ENCODE results near the gene RUSC2. TPM values are rescaled to one million over a fixed set of nuclear protein-coding genes. Genes with fewer than 3 reads are reported as not detected.

The RUSC2 gene
- total and polyA plus RNA-seq, 2 of the 13 experiments (the other 11 are each of a cell fraction or from before 2014, with no cell fraction given): 2.8 to 3.3 TPM

DNA sequence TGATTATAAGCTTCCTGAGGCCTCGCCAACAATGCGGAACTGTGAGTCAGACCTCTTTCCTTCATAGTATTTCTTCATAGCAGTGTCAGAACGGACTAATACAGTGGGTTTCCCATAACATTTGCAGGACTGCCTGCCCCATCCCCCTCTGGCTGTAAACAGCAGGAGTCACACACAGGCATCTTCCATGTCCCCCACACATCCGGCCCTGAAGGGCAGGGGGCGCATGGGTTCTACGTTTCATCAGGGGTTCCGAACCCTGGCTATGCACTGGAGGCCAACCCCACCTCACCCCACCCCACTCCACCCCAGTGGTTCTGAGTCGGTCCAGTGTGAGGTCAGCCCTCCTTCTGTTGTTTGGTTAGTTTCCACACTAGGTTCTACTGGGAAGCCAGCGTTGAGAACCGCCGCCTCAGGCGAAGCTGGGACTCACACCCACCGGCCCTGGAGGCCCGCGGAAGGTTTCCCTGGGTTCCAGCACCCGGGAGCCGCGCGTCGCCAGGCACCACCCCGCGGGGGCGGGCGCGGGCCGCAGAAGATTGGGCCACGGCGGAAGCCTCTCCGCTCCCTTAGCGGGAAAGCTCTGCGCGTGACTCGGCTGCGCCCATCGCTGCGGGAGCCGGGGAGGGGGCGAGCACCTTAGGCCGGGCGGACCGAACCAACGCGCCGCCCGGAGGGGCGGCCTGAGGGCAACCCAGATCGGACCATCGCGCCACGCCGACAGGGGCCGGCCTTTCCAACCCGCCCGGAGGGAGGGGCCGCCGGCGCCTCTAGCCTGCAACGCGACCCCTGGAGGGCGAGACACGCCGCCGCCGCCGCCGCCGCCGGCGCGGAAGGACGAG is at the start of gene RUSC2 (continued):
- TF ChIP-seq ZNF34 (CRISPR knock-in tag; IDR thresholded peaks at IDR 0.05; ENCODE audit: borderline replicate concordance) (no peak; the same call in 1 of the 2 replicates), NCOA2 (CRISPR knock-in tag; IDR thresholded peaks at IDR 0.05) (0 out of 2 replicates have a peak, but pooled peaks have one; percentile 19), CCDC6 (CRISPR knock-in tag; IDR thresholded peaks at IDR 0.05) (peak; percentile 62; the same call in 1 of the 2 replicates), IKZF4 (CRISPR knock-in tag; IDR thresholded peaks at IDR 0.05; ENCODE audit: borderline replicate concordance, low read depth, not compliant biosample characterization) (peak; percentile 45), ZNF331 (CRISPR knock-in tag; IDR thresholded peaks at IDR 0.05) (peak; percentile 77; the same call in 1 of the 2 replicates), KLF9 (CRISPR knock-in tag; IDR thresholded peaks at IDR 0.05; ENCODE audit: low read depth) (no peak), ZNF333 (CRISPR knock-in tag; IDR thresholded peaks at IDR 0.05; ENCODE audit: borderline replicate concordance) (0 out of 2 replicates have a peak, but pooled peaks have one; percentile 67), EEA1 (CRISPR knock-in tag; IDR thresholded peaks at IDR 0.05; ENCODE audit: borderline replicate concordance) (0 out of 2 replicates have a peak, but pooled peaks have one; percentile 8), ZNF441 (CRISPR knock-in tag; IDR thresholded peaks at IDR 0.05; ENCODE audit: borderline replicate concordance) (no peak), HHEX (CRISPR knock-in tag; IDR thresholded peaks at IDR 0.05) (no peak), MYC (CRISPR knock-in tag; IDR thresholded peaks at IDR 0.05; ENCODE audit: borderline replicate concordance) (peak; percentile 64), CC2D1A (CRISPR knock-in tag; IDR thresholded peaks at IDR 0.05) (no peak), TBL1XR1 (IDR thresholded peaks at IDR 0.05; ENCODE audit: borderline replicate concordance, low read length, partially characterized antibody) (no peak), THYN1 (CRISPR knock-in tag; IDR thresholded peaks at IDR 0.05; ENCODE audit: borderline replicate concordance, low read depth) (no peak), KLF6 (CRISPR knock-in tag; IDR thresholded peaks at IDR 0.05) (peak; percentile 64; the same call in 1 of the 2 replicates), RFX5 (IDR thresholded peaks at IDR 0.05; ENCODE audit: low read depth, low read length) (no peak)
- TF ChIP-seq, protein P1, sequence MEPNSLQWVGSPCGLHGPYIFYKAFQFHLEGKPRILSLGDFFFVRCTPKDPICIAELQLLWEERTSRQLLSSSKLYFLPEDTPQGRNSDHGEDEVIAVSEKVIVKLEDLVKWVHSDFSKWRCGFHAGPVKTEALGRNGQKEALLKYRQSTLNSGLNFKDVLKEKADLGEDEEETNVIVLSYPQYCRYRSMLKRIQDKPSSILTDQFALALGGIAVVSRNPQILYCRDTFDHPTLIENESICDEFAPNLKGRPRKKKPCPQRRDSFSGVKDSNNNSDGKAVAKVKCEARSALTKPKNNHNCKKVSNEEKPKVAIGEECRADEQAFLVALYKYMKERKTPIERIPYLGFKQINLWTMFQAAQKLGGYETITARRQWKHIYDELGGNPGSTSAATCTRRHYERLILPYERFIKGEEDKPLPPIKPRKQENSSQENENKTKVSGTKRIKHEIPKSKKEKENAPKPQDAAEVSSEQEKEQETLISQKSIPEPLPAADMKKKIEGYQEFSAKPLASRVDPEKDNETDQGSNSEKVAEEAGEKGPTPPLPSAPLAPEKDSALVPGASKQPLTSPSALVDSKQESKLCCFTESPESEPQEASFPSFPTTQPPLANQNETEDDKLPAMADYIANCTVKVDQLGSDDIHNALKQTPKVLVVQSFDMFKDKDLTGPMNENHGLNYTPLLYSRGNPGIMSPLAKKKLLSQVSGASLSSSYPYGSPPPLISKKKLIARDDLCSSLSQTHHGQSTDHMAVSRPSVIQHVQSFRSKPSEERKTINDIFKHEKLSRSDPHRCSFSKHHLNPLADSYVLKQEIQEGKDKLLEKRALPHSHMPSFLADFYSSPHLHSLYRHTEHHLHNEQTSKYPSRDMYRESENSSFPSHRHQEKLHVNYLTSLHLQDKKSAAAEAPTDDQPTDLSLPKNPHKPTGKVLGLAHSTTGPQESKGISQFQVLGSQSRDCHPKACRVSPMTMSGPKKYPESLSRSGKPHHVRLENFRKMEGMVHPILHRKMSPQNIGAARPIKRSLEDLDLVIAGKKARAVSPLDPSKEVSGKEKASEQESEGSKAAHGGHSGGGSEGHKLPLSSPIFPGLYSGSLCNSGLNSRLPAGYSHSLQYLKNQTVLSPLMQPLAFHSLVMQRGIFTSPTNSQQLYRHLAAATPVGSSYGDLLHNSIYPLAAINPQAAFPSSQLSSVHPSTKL (CRISPR knock-in tag; IDR thresholded peaks at IDR 0.05): peak; percentile 30; the same call in 1 of the 2 replicates
- TF ChIP-seq, protein P2, sequence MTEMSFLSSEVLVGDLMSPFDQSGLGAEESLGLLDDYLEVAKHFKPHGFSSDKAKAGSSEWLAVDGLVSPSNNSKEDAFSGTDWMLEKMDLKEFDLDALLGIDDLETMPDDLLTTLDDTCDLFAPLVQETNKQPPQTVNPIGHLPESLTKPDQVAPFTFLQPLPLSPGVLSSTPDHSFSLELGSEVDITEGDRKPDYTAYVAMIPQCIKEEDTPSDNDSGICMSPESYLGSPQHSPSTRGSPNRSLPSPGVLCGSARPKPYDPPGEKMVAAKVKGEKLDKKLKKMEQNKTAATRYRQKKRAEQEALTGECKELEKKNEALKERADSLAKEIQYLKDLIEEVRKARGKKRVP (CRISPR knock-in tag; IDR thresholded peaks at IDR 0.05): peak in 1 of 2 experiments; percentile 44; a peak in 1 of 4 replicates
- TF ChIP-seq, protein P3, sequence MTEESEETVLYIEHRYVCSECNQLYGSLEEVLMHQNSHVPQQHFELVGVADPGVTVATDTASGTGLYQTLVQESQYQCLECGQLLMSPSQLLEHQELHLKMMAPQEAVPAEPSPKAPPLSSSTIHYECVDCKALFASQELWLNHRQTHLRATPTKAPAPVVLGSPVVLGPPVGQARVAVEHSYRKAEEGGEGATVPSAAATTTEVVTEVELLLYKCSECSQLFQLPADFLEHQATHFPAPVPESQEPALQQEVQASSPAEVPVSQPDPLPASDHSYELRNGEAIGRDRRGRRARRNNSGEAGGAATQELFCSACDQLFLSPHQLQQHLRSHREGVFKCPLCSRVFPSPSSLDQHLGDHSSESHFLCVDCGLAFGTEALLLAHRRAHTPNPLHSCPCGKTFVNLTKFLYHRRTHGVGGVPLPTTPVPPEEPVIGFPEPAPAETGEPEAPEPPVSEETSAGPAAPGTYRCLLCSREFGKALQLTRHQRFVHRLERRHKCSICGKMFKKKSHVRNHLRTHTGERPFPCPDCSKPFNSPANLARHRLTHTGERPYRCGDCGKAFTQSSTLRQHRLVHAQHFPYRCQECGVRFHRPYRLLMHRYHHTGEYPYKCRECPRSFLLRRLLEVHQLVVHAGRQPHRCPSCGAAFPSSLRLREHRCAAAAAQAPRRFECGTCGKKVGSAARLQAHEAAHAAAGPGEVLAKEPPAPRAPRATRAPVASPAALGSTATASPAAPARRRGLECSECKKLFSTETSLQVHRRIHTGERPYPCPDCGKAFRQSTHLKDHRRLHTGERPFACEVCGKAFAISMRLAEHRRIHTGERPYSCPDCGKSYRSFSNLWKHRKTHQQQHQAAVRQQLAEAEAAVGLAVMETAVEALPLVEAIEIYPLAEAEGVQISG (CRISPR knock-in tag; IDR thresholded peaks at IDR 0.05): peak; percentile 77
- TF ChIP-seq, protein P4, sequence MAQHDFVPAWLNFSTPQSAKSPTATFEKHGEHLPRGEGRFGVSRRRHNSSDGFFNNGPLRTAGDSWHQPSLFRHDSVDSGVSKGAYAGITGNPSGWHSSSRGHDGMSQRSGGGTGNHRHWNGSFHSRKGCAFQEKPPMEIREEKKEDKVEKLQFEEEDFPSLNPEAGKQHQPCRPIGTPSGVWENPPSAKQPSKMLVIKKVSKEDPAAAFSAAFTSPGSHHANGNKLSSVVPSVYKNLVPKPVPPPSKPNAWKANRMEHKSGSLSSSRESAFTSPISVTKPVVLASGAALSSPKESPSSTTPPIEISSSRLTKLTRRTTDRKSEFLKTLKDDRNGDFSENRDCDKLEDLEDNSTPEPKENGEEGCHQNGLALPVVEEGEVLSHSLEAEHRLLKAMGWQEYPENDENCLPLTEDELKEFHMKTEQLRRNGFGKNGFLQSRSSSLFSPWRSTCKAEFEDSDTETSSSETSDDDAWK (CRISPR knock-in tag; IDR thresholded peaks at IDR 0.05): no peak
